Heart right ventricle (tissue), 16 donors: ENCODE results near the gene FBXL19. TPM values are rescaled to one million over a fixed set of nuclear protein-coding genes. Genes with fewer than 3 reads are reported as not detected.

ENCODE experiments used
- ATAC-seq, 8 donors: fragments of 200-7000 bp; cut with Tn5 transposase; one replicate each; pipeline ENCODE4 v1.9.1; 2020; ENCODE audit warnings: mild to moderate bottlenecking in 8 of 8, moderate library complexity in 8 of 8, moderate number of reproducible peaks in 1 of 8
- DNase-seq, 2 donors: peaks; one replicate each; pipeline ENCODE4 v3.0.0-alpha.2; 2020
- H3K27ac ChIP-seq, 10 donors: fragments of 200-600 bp; sonication (generic) in 2 of 10; one replicate each; pipeline versions ENCODE4 v1.5.0 to v1.8.0; 2020 to 2022; ENCODE audit warnings: mild to moderate bottlenecking in 3 of 10
- H3K27me3 ChIP-seq, 7 donors: fragments of 200-600 bp; one replicate each; pipeline ENCODE4 v1.8.0; 2021 to 2022; ENCODE audit warnings: mild to moderate bottlenecking in 2 of 7
- H3K36me3 ChIP-seq, 9 donors: fragments of 200-600 bp; sonication (generic) in 1 of 9; one replicate each; pipeline versions ENCODE4 v1.5.0 to v1.8.0; 2020 to 2022; ENCODE audit warnings: mild to moderate bottlenecking in 2 of 9
- H3K4me1 ChIP-seq, 9 donors: fragments of 200-600 bp; sonication (generic) in 1 of 9; one replicate each; pipeline versions ENCODE4 v1.5.0 to v1.8.0; 2020 to 2022; ENCODE audit warnings: mild to moderate bottlenecking in 4 of 9
- H3K4me3 ChIP-seq, 10 donors: fragments of 200-600 bp; sonication (generic) in 2 of 10; one replicate each; pipeline versions ENCODE4 v1.5.0 to v1.8.0; 2020 to 2022; ENCODE audit warnings: mild to moderate bottlenecking in 7 of 10, moderate library complexity in 2 of 10
- H3K9me3 ChIP-seq, 11 donors: fragments of 200-600 bp in 10 of 11; sonication (generic) in 2 of 11; one replicate each; pipeline versions ENCODE4 v1.5.0 to v1.8.0; 2013 to 2022; ENCODE audit warnings: mild to moderate bottlenecking in 2 of 11, control low read depth in 1 of 11, moderate library complexity in 1 of 11
- WGBS, 2 donors: extraction: QIAGEN DNeasy Blood & Tissue Kit; methylation state at CpG; one replicate each; pipeline ENCODE4 v1.1.7; 2013; ENCODE audit warnings: inconsistent platforms in 1 of 2; 5-methylcytosine and 5-hydroxymethylcytosine counted together
- intact Hi-C, 10 donors: fragments of 100-400 bp; cut with DNase I; formaldehyde crosslinking; loops; one replicate each; pipeline versions ENCODE4 v1.11.1 to v1.14.2; 2022
- microRNA-seq, 2 donors: library from miRNA; unstranded; fragments of <30 nt; microRNA quantifications; one replicate each; pipeline ENCODE4 v1.2.0, GENCODE V29; 2021
- polyA plus RNA-seq, 2 donors: library from polyadenylated mRNA; stranded (reverse); fragments of 200-250 nt; gene quantifications; one replicate each; pipeline ENCODE4 v1.2.3, GENCODE V29; 2013
- total RNA-seq, 10 donors: library from RNA; stranded (reverse); fragmentation: NEBNext Ultra II Directional in 3 of 10; extraction: Animal tissue kit (Norgen Biotek cat#: 25700) in 3 of 10; gene quantifications; one replicate each; pipeline versions ENCODE4 v1.2.1 to v1.2.4, GENCODE V29; 2021 to 2023
- TF ChIP-seq, protein P1 (sequence below), 9 donors: fragments of 200-600 bp; sonication (generic) in 2 of 9; IDR thresholded peaks; one replicate each; pipeline versions ENCODE4 v1.5.0 to v1.8.0; 2021 to 2022; ENCODE audit warnings: antibody characterized with exemption in 9 of 9, mild to moderate bottlenecking in 5 of 9, moderate library complexity in 1 of 9
- donor health status: Arrhythmogenic right ventricular cardiomyopathy.
- donor health status: ischemic (EF 13 %, LVEDD 7.1; RV severe dilation, severe dysfunction).
- donor health status: healthy with polysubstance abuse.
- donor health status: DM: no; HTN: yes; CAD: no.
- donor health status: DM: no; HTN: no; CAD: no.
- donor health status: ischemic (EF 25% LVEDD 6.9; RV normal size, moderate dysfunction).
- donor health status: ischemic (EF 25% LVEDD 5.7; RV mildly dilated, moderate dysfunction).
- donor health status: healthy.
- donor health status: DM: yes; HTN: yes; CAD: no.
- donor health status: Ischemic cardiomyopathy.
- donor health status: ischemic (EF 35%, LVEDD 5.7; RV mildly dilated, moderate dysfunction).
- donor health status: nonischemic (EF 11% LVEDD 7.7; RV severe dilation, severe dysfunction).
- donor health status: DM: yes; HTN: yes; CAD: no.
- donor health status: PGD.
- donor health status: ischemic (EF 29% LVEDD 5.4; RV normal size, mild dysfunction).
- donor health status: nonischemic (EF 23%, LVEDD 6.1; RV moderate dilation, normal function).

FBXL19 gene
- total and polyA plus RNA-seq, 12 donors, result 4.1 to 14.1 (median 5.8) TPM

DNA sequence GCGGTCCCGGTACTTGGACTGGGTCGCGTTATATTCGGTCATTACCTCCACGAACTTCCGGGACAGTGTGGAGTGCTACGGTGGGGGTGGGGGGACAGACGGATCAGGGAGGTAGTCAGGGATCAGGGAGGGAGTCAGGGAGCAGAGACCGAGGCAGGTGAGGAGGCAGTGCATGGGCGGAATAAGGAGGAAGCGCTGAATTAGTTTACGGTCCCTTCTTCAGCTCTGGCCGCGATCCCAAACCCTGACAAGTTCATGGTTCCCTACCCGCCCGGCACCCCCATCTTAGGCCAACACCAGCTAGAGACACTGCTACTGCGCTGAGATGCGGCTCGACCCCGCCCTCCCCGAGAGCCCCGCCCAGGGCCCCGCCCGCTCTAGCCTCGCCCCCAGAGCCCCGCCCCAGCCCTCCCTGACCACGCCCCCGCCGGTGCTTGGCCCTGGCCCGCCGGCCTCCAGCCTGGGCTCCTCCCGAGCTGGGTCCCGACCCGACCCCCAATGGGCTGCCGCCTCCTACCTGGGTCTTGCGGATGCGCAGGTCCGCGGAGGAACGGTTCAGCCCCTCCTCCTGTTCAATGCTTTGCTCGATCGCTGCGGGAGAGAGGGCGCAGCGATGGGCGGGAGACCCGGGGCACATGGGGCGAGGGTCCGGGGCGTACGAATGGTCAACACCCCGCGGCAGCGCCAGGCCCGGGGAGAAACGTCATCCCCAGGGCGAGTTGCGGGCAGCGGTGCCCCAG, 73.8 kb downstream of the FBXL19 start:
- Histone ChIP-seq H3K36me3 (no peaks in the 10 kb centered on the region), H3K9me3 (no peaks in the 10 kb centered on the region), H3K4me1 (peaks cover 4 to 33% (median 16%) of the 10 kb centered on the region in 9 donors), H3K4me3 (peak overlapping the region; percentile 38 to 64 (median 60)), H3K27me3 (no peaks in the 10 kb centered on the region), H3K27ac (peak overlapping the region in 9 of 10 donors; percentile 39 to 88 (median 55))
- DNase-seq (peak; percentile 74 to 90), ATAC-seq (peak; percentile 93 to 95 (median 94))
- intact Hi-C loops, result loop anchor here in 3 of 10 donors (1.0 to 10.0 kb wide), 4 partner anchors 36 to 445 kb away; partner anchors contain the start of genes STX4 (in 1 of the 3), ZNF646 (in 1 of the 3), ZNF668 (in 1 of the 3) and ZNF843 (in 1 of the 3)
- TF ChIP-seq, protein P1, sequence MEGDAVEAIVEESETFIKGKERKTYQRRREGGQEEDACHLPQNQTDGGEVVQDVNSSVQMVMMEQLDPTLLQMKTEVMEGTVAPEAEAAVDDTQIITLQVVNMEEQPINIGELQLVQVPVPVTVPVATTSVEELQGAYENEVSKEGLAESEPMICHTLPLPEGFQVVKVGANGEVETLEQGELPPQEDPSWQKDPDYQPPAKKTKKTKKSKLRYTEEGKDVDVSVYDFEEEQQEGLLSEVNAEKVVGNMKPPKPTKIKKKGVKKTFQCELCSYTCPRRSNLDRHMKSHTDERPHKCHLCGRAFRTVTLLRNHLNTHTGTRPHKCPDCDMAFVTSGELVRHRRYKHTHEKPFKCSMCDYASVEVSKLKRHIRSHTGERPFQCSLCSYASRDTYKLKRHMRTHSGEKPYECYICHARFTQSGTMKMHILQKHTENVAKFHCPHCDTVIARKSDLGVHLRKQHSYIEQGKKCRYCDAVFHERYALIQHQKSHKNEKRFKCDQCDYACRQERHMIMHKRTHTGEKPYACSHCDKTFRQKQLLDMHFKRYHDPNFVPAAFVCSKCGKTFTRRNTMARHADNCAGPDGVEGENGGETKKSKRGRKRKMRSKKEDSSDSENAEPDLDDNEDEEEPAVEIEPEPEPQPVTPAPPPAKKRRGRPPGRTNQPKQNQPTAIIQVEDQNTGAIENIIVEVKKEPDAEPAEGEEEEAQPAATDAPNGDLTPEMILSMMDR (IDR thresholded peaks at IDR 0.05), result no peak
- WGBS, 2 donors, result 3% methylated on average over 52 to 60 of the region's 60 CpGs

GRCh38 chr16:30997725-30998711, 74.6 kb downstream of the FBXL19 start:
- DNase-seq (no peak), ATAC-seq (peak in 5 of 8 donors; percentile 1 to 12 (median 3))
- Histone ChIP-seq H3K9me3 (no peaks in the 10 kb centered on the region), H3K36me3 (no peaks in the 10 kb centered on the region), H3K4me1 (peaks cover 4 to 35% (median 16%) of the 10 kb centered on the region in 9 donors), H3K4me3 (peak overlapping the region; percentile 38 to 64 (median 60)), H3K27ac (peak overlapping the region in 7 of 10 donors; percentile 52 to 88 (median 57)), H3K27me3 (no peaks in the 10 kb centered on the region)
- TF ChIP-seq, protein P1 (IDR thresholded peaks at IDR 0.05), result no peak
- 67 to 69% methylated on average over 21 of the region's 21 CpGs for WGBS, 2 donors
- intact Hi-C loops, result loop anchor here in 3 of 10 donors (1.0 to 10.0 kb wide), 4 partner anchors 35 to 444 kb away; partner anchors contain the start of genes STX4 (in 1 of the 3), ZNF646 (in 1 of the 3), ZNF668 (in 1 of the 3) and ZNF843 (in 1 of the 3)

Small RNAs within 50 kb of the gene (microRNA-seq; reads per million reads assigned to microRNA genes)
- 0 to 1.0 reads per million in 2 donors for gene MIR4519
- 0 reads per million in 2 donors for gene MIR762

Other genes starting within 250 kb of the FBXL19 start
- 10 to 100 TPM; 40.1 to 60.6 (median 46.7) TPM for gene SRCAP, start 224.4 kb upstream of the FBXL19 start, total RNA-seq
- gene SRCAP, start 224.4 kb upstream of the FBXL19 start, polyA plus RNA-seq, result 10 to 100 TPM in 1 of 2 donors, 1 to 10 TPM in 1; 2.6 to 26.3 TPM
- 10 to 100 TPM; 12.1 to 21.3 (median 15.0) TPM for gene PHKG2, start 175.1 kb upstream of the FBXL19 start, total RNA-seq
- gene PHKG2, start 175.1 kb upstream of the FBXL19 start, polyA plus RNA-seq, result 10 to 100 TPM; 29.1 to 40.7 TPM
- gene CFAP119, start 161.5 kb upstream of the FBXL19 start, total RNA-seq, result 1 to 10 TPM in 5 of 10 donors, under 1 TPM in 5; 0.44 to 2.2 (median 0.90) TPM
- gene CFAP119, start 161.5 kb upstream of the FBXL19 start, polyA plus RNA-seq, result 1 to 10 TPM; 1.9 to 2.3 TPM
- gene RNF40, start 161.2 kb upstream of the FBXL19 start, total RNA-seq, result 10 to 100 TPM; 33.0 to 69.9 (median 42.6) TPM
- gene RNF40, start 161.2 kb upstream of the FBXL19 start, polyA plus RNA-seq, result 10 to 100 TPM; 40.2 to 50.2 TPM
- gene ZNF629, start 136.4 kb upstream of the FBXL19 start, total RNA-seq, result 10 to 100 TPM; 20.3 to 35.5 (median 27.6) TPM
- gene ZNF629, start 136.4 kb upstream of the FBXL19 start, polyA plus RNA-seq, result 10 to 100 TPM in 1 of 2 donors, 1 to 10 TPM in 1; 7.3 to 15.4 TPM
- 10 to 100 TPM; 24.2 to 31.3 (median 27.0) TPM for gene BCL7C, start 29.5 kb upstream of the FBXL19 start, total RNA-seq
- gene BCL7C, start 29.5 kb upstream of the FBXL19 start, polyA plus RNA-seq, result 10 to 100 TPM; 30.5 to 68.8 TPM
- gene CTF1, start 27.0 kb upstream of the FBXL19 start, total RNA-seq, result 10 to 100 TPM in 9 of 10 donors, 1 to 10 TPM in 1; 8.6 to 28.2 (median 19.9) TPM
- gene CTF1, start 27.0 kb upstream of the FBXL19 start, polyA plus RNA-seq, result 10 to 100 TPM in 1 of 2 donors, 1 to 10 TPM in 1; 6.5 to 10.4 TPM
- gene ORAI3, start 25.5 kb downstream of the FBXL19 start, total RNA-seq, result 10 to 100 TPM in 8 of 10 donors, 1 to 10 TPM in 2; 7.8 to 19.8 (median 11.4) TPM
- gene ORAI3, start 25.5 kb downstream of the FBXL19 start, polyA plus RNA-seq, result 10 to 100 TPM; 10.1 to 15.4 TPM
- 10 to 100 TPM in 2 of 10 donors, 1 to 10 TPM in 8; 7.5 to 11.4 (median 9.2) TPM for gene SETD1A, start 34.2 kb downstream of the FBXL19 start, total RNA-seq
- gene SETD1A, start 34.2 kb downstream of the FBXL19 start, polyA plus RNA-seq, result 10 to 100 TPM in 1 of 2 donors, 1 to 10 TPM in 1; 5.8 to 11.2 TPM
- gene HSD3B7, start 61.6 kb downstream of the FBXL19 start, total RNA-seq, result 10 to 100 TPM in 1 of 10 donors, 1 to 10 TPM in 9; 3.3 to 13.3 (median 5.3) TPM
- 10 to 100 TPM in 1 of 2 donors, 1 to 10 TPM in 1; 6.8 to 12.2 TPM for gene HSD3B7, start 61.6 kb downstream of the FBXL19 start, polyA plus RNA-seq
- gene STX1B, start 87.1 kb downstream of the FBXL19 start, total RNA-seq, result 1 to 10 TPM in 6 of 10 donors, under 1 TPM in 4; 0.20 to 2.3 (median 1.1) TPM
- under 1 TPM; 0.07 to 0.29 TPM for gene STX1B, start 87.1 kb downstream of the FBXL19 start, polyA plus RNA-seq
- 10 to 100 TPM; 31.8 to 53.8 (median 38.6) TPM for gene STX4, start 110.0 kb downstream of the FBXL19 start, total RNA-seq
- 10 to 100 TPM; 76.9 to 89.2 TPM for gene STX4, start 110.0 kb downstream of the FBXL19 start, polyA plus RNA-seq
- gene ZNF668, start 150.7 kb downstream of the FBXL19 start, total RNA-seq, result 1 to 10 TPM; 3.6 to 8.2 (median 4.5) TPM
- gene ZNF668, start 150.7 kb downstream of the FBXL19 start, polyA plus RNA-seq, result 1 to 10 TPM; 7.2 to 7.6 TPM
- gene ZNF646, start 150.8 kb downstream of the FBXL19 start, total RNA-seq, result 10 to 100 TPM in 3 of 10 donors, 1 to 10 TPM in 7; 7.5 to 12.0 (median 8.7) TPM
- 1 to 10 TPM; 2.7 to 7.6 TPM for gene ZNF646, start 150.8 kb downstream of the FBXL19 start, polyA plus RNA-seq
- 1 to 10 TPM in 1 of 10 donors, under 1 TPM in 9; 0.21 to 1.4 (median 0.50) TPM for gene PRSS53, start 165.4 kb downstream of the FBXL19 start, total RNA-seq
- gene PRSS53, start 165.4 kb downstream of the FBXL19 start, polyA plus RNA-seq, result 1 to 10 TPM in 1 of 2 donors, under 1 TPM in 1; 0.46 to 2.9 TPM
- gene VKORC1, start 171.2 kb downstream of the FBXL19 start, total RNA-seq, result 10 to 100 TPM; 27.0 to 68.1 (median 31.8) TPM
- gene VKORC1, start 171.2 kb downstream of the FBXL19 start, polyA plus RNA-seq, result 100 to 1,000 TPM in 1 of 2 donors, 10 to 100 TPM in 1; 46.2 to 139 TPM
- 10 to 100 TPM; 62.8 to 90.9 (median 74.7) TPM for gene BCKDK, start 184.8 kb downstream of the FBXL19 start, total RNA-seq
- gene BCKDK, start 184.8 kb downstream of the FBXL19 start, polyA plus RNA-seq, result 10 to 100 TPM; 26.1 to 57.2 TPM
- gene KAT8, start 194.1 kb downstream of the FBXL19 start, total RNA-seq, result 10 to 100 TPM; 51.9 to 79.9 (median 66.0) TPM
- 100 to 1,000 TPM in 1 of 2 donors, 10 to 100 TPM in 1; 56.3 to 107 TPM for gene KAT8, start 194.1 kb downstream of the FBXL19 start, polyA plus RNA-seq
- gene PRSS8, start 212.2 kb downstream of the FBXL19 start, total RNA-seq, result under 1 TPM in 4 of 10 donors, not detected in 6; 0.15 to 0.57 (median 0.25) TPM
- gene PRSS8, start 212.2 kb downstream of the FBXL19 start, polyA plus RNA-seq, result under 1 TPM in 1 of 2 donors, not detected in 1; 0.09 TPM
- gene PRSS36, start 226.5 kb downstream of the FBXL19 start, total RNA-seq, result 1 to 10 TPM in 6 of 10 donors, under 1 TPM in 4; 0.30 to 3.1 (median 1.3) TPM
- 1 to 10 TPM; 1.2 to 3.4 TPM for gene PRSS36, start 226.5 kb downstream of the FBXL19 start, polyA plus RNA-seq